Omental fat pad (tissue), 4 donors: ENCODE measurements around the gene GAD1. TPM values are rescaled to one million over a fixed set of nuclear protein-coding genes. Genes with fewer than 3 reads are reported as not detected.

ENCODE experiments used
- ATAC-seq: fragments of 150-250 bp; one replicate; pipeline ENCODE4 v1.9.1; 2016; ENCODE audit warnings: mild to moderate bottlenecking, moderate library complexity; ENCODE audit not compliant: low FRiP score
- DNase-seq: peaks from one replicate; pipeline ENCODE4 v3.0.0-alpha.2; 2019; ENCODE audit warnings: low spot score
- total RNA-seq, 4 donors: library from RNA; depleted of rRNA; stranded (reverse); fragments of >200 nt; gene quantifications; one replicate each; pipeline ENCODE4 v1.1.0, GENCODE V29; 2016
- TF ChIP-seq, protein P1 (sequence below), 3 donors: fragments of 450-650 bp; IDR thresholded peaks; one replicate each; pipeline ENCODE4 v1.5.1; 2016 to 2017; ENCODE audit warnings: antibody characterized with exemption in 3 of 3, mild to moderate bottlenecking in 3 of 3, moderate library complexity in 2 of 3

Gene GAD1
- total RNA-seq, 4 donors from 2014 or later: 0.31 TPM; not detected in 3

- TF ChIP-seq, protein P1, sequence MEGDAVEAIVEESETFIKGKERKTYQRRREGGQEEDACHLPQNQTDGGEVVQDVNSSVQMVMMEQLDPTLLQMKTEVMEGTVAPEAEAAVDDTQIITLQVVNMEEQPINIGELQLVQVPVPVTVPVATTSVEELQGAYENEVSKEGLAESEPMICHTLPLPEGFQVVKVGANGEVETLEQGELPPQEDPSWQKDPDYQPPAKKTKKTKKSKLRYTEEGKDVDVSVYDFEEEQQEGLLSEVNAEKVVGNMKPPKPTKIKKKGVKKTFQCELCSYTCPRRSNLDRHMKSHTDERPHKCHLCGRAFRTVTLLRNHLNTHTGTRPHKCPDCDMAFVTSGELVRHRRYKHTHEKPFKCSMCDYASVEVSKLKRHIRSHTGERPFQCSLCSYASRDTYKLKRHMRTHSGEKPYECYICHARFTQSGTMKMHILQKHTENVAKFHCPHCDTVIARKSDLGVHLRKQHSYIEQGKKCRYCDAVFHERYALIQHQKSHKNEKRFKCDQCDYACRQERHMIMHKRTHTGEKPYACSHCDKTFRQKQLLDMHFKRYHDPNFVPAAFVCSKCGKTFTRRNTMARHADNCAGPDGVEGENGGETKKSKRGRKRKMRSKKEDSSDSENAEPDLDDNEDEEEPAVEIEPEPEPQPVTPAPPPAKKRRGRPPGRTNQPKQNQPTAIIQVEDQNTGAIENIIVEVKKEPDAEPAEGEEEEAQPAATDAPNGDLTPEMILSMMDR (IDR thresholded peaks at IDR 0.05): no peak
- DNase-seq (no peak), ATAC-seq (no peak)
Measured at GRCh38 chr2:170818036-170818751, 1.5 kb downstream of the GAD1 start.

DNA sequence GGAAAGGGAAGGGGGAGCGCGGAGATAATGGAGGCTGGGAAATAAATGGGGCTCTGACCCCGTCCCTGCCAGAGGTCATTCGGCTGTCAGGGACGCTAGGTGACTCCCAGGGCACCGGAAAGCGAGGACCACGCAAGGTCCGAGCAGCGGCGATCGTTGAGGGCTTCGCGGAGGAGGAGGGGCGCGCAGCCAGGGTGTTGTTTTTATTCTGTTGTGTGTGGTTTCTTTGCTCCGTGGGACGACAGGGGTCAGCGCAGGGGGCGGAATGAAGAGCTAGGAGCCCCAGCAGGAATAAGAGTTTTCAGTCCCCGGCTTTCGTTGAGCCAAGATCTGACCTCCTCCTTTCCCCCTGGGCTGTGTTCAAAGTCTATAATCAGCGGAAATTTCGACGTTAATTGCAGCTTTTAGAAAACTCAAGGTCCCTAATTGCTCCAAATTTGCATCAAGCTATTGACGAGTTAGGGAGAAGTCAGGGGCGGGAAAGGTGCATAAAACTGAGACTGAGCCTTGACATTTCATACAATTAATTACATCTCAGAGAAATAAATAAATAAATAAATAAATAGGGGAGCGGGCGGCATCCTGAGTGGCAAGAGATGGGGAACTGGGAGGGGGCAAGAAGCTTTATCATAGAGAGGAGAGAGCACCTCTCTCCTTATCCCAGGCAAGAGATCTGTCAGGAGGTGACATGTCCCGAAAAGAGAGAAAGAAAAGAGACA lies 2.2 kb downstream of the GAD1 start:
- TF ChIP-seq, protein P1 (IDR thresholded peaks at IDR 0.05): no peak
- ATAC-seq (no peak), DNase-seq (no peak)

DNA sequence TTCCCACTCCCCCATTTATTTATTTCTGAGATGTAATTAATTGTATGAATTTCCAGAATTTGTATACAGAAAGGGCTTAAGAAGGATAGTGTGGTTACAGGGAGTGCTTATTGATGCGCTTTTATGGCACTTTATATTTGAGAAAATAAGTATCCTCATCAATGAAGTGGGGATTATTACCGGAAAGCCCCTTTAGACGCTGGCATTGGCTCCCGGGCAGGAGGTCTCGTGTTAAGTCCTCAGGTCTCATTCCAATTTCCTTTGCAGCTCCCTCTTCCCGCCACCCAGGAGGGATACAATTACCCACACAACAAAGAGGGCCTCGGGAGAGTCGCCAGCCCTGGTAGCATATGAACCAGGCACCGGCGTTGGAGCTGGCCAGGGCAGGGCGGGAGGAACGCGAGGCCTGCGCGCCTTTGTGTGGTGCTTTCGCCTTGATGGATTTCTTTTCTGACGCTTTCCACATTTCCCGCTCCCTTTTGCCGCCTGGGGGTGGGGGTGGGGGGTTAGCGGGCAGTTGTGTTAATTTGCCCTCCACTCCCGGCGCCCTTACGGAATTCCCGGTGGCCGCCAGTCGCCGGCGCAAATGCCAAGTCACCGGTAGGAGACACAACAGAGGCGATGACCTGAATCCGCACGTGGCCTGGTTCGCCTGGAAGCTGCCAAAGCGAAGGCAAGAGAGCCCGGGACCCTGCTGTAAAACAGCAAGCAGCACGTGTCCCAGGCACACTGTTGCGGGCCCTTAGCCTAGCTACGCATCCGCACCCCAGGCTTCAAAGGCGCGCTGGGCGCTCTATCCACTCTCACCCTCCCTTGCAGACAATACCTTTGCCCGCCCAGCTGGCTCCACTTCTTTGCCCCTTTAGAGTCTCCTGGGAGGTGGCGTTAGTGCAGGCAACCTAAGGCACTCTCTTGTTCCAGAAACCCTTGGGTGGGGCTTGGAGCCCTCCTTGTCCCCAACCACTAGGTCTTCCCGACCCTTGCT lies 3.3 kb downstream of the GAD1 start:
- TF ChIP-seq, protein P1 (IDR thresholded peaks at IDR 0.05): no peak
- no peak for DNase-seq
- ATAC-seq: no peak

GRCh38 chr2:170820757-170821530 lies 4.3 kb downstream of the GAD1 start:
- TF ChIP-seq, protein P1 (IDR thresholded peaks at IDR 0.05): no peak
- DNase-seq: no peak
- ATAC-seq: no peak

- DNase-seq: no peak
Measured at GRCh38 chr2:170821531-170822289, 5.0 kb downstream of the GAD1 start.

More at GRCh38 chr2:170821531-170822289, 5.0 kb downstream of the GAD1 start:
- no peak for ATAC-seq
- TF ChIP-seq, protein P1 (IDR thresholded peaks at IDR 0.05): no peak
